ENCODE results near the gene UXT.
"Not testable (repeated sequence)": the region's sequence is repeated elsewhere in the genome, so short reads cannot be mapped to it uniquely, and the experiment has no call there.

The UXT gene

GRCh38 chrX:47658684-47659420, at the start of gene UXT:
Gene UXT (minus strand): TSS chrX:47659180. CDS start chrX:47658927, 253 bp downstream.
- DNase-seq (ENCODE audit: low read depth) = peak; percentile 93

DNA sequence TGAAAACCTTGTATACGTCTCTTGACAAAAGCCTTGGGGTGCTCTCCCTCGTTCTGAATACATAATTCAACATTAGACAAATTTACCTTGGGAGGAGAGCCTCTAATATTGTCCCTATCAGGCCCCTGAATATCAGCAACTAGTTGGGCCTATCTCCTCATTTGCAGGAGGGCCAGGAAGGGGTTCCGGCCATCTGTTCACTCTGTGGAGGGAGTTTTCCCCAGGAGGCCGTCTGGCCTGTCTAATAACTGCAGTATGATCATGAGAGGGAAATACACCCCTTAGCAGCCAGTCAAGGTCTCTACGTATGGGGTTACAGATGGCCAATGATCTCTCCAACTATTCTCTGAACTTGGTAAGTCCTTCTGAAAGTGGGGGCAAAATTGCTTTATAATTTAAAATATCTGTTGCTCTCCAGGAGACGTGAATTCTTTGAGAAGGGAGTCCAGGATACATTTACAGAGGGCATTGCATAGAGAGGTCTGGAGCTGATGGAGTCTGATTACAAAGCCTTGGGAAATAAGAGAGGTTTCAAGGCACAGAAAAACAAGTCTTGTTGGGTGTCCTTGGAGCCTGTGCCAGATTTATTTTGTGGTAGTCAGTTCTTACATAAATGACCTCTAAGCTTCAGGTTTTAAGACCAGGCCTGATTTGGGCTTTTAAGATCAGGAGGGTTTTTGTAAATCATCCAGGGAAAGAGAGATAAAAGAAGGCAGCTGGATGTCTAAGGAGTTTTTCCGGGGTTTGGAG, 48.2 kb upstream of the UXT start:
- no peak for DNase-seq (ENCODE audit: low read depth)

DNA sequence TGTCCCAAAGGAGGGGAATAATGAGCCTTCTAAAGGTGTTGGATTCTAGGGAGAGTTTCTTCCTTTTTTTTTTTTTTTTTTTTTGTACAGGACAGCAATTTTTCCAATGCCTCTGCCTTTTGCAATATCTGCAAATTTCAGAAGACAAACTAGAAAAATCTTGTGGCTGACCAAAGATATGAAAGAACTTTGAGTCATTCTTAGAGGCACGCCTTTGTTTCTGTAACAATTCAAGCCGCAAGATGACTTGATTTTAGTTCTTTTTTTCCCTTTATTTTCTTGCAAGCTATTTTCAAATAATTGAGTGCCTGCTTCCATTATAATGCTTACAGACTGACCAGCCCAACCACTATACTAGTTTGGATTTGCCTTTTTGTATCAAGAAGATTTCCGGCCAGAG, 47.6 kb upstream of the UXT start:
- no peak for DNase-seq (ENCODE audit: low read depth)

- no peak for DNase-seq (ENCODE audit: low read depth)
Measured at GRCh38 chrX:47704736-47705135, 45.8 kb upstream of the UXT start.

DNA sequence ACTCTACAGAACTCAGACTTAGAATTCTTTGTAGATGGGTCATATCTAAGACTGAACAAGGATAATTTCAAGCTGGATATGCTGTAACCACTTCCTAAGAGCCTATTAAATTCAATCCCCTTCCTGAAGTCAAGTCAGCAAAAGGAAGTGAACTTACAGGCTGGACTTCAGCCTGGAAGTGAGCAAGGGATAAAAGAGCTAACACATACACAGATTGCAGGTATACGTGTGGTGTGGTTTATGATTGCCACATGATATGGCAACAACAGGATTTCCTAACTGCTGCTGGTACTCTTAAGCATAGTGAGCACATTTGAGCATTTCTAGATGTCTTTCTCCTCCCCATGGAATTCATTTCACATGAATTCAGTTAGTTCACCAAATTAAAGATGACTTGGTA, 38.2 kb upstream of the UXT start:
- no peak for DNase-seq (ENCODE audit: low read depth)

DNA sequence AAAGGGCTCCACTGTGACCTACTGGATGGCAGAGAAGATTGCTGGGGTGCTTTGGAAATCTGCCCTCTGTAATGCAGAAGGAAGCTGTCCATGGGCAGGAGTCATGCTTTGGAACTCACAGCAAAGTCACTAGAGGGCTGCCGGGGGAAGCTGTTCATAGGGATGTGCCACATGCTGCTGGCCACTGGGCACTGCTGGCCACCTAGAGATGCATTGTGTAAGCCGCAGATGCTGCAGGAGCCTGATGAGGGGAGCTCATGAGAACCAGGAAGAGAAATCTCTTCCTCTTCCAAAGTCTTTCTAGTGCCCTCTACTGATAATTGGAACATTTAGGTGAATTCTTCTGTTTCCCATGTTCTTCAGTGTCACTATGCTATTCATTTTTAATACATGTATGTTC, 31.2 kb upstream of the UXT start:
- DNase-seq (ENCODE audit: low read depth) = no peak

- DNase-seq (ENCODE audit: low read depth) = no peak
Measured at GRCh38 chrX:47687263-47687662, 28.3 kb upstream of the UXT start.

- DNase-seq (ENCODE audit: low read depth) = no peak
Measured at GRCh38 chrX:47683829-47684205, 24.8 kb upstream of the UXT start.

GRCh38 chrX:47683184-47683828, 24.3 kb upstream of the UXT start:
- no peak for DNase-seq (ENCODE audit: low read depth)

- not testable (repeated sequence) for DNase-seq (ENCODE audit: low read depth)
Measured at GRCh38 chrX:47675959-47676859, 17.2 kb upstream of the UXT start.

GRCh38 chrX:47674776-47675175, 15.8 kb upstream of the UXT start:
- no peak for DNase-seq (ENCODE audit: low read depth)

DNA sequence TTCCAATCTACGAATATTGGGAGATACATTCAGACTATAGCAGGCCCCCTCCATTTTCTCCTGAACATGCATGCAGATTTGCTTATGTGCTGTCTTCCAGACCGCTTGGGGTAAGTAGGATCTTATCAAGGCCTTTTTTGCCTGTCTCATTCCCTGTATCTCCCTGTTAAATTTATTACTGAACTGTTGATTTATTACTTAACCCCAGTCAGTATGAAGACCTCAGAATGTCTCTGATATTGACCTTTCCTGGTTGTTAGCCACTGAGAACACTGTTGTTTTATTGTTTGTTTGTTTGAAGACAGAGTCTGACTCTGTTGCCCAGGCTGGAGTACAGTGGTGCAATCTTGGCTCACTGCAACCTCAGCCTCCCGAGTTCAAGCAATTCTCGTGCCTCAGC, 6.8 kb upstream of the UXT start:
- not testable (repeated sequence) for DNase-seq (ENCODE audit: low read depth)

GRCh38 chrX:47664737-47665136, 5.8 kb upstream of the UXT start:
- DNase-seq (ENCODE audit: low read depth) = no peak

GRCh38 chrX:47662144-47662657, 3.2 kb upstream of the UXT start:
- peak; percentile 57 for DNase-seq (ENCODE audit: low read depth)

GRCh38 chrX:47661539-47661938, 2.6 kb upstream of the UXT start:
- no peak for DNase-seq (ENCODE audit: low read depth)

DNA sequence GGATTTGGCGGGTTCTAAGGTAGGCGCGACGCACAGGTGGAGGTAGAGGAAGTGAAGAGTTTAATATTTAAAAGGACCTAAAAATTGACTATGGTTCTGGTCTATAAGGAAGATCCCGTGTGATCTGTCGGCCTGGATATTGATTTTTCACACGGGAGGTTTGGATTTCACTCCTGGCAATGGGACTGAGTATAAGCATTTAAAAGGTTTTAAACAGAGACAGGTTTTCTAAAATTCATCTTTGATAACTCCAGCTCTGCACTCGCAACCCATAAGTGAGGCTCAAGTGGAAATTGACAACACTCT, 394 bp upstream of the UXT start:
- no peak for DNase-seq (ENCODE audit: low read depth)

DNA sequence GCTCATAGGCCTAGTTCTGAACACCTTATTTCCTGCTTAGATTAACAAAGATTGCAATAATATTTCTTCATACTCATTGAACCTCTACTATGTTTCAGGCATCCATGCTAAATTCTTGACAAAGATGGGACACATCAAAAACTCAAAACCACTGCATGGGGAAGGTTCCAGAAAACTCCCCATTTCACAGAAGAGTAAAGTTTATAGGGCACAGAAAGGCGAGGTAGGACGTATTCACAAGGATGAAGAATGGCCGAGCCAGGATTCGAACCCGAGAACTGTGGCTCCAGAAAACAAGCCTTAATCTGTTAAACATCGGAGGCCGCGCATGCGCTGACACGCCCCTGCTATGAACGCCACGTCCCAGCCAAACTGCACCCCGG, 688 bp downstream of the UXT start:
- DNase-seq (ENCODE audit: low read depth) = no peak

- no peak for DNase-seq (ENCODE audit: low read depth)
Measured at GRCh38 chrX:47651043-47651905, 7.7 kb downstream of the UXT start.

DNA sequence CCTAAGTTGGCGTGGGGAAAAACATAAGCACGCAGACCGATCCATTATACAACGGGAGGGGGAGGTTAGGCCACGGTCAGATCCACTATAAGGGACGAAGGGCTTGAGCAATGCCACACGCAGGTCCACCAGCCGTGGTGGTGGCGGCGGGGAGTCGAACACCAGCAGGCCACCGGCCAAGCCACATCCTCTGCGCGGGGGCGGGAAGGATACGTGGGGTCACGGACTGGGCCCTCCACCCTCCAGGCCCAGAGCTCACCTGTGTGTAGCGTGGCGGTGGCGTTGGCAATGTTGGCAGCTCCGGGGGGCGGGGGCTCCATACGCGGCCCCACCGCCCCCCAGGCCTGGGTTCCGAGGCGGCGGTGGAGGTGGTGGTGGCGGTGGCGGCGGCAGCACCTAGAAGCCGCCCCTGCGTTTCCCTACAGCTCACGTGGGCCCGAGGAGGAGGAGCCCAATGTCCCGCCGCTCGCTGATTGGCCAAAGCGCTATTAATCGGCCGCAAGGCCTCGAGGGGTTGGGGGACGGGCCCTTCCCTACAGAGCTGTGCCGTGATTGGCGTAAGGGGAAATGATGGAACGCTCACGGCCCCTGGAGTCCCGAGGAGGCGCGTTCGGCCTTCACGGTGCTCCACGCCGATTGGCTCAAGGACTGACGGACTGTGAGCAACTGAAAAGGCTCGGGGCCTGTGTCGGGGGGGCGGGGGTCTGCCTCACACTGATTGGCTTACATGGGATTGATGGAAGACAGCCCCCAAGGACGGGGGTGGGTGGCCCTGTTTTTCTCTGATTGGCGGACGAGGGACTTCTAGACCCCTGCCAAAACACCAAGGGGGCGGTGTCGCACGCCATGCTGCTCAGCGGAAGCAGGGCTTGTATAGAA, 8.6 kb downstream of the UXT start, which contains the start of gene ELK1:
Gene ELK1 (minus strand): TSS at position 400 of the 879 bp plus-strand sequence. CDS start 9,122 bp downstream, outside the sequence.
- peak; percentile 98 for DNase-seq (ENCODE audit: low read depth)

- DNase-seq (ENCODE audit: low read depth) = no peak
Measured at GRCh38 chrX:47649781-47650163, 9.2 kb downstream of the UXT start.

All from fibroblast of the conjunctiva (primary cell).